Cerebellar nuclear complex (tissue), 1 donor: ENCODE results near the gene ARHGAP33.
"Not testable (repeated sequence)": the region's sequence is repeated elsewhere in the genome, so short reads cannot be mapped to it uniquely, and the experiment has no call there.

Source experiments
- DNase-seq, 2 experiments: peaks; one replicate each; lab custom pipeline; 2025; lab: John Stamatoyannopoulos, UW

ARHGAP33 gene

GRCh38 chr19:35830986-35831385 is 55.6 kb downstream of the ARHGAP33 start:
- DNase-seq, result no peak

GRCh38 chr19:35832054-35832453 is 56.7 kb downstream of the ARHGAP33 start:
- DNase-seq, result no peak

- no peak for DNase-seq
Measured at GRCh38 chr19:35833972-35834371, 58.6 kb downstream of the ARHGAP33 start.

GRCh38 chr19:35836096-35836495 is 60.7 kb downstream of the ARHGAP33 start:
- DNase-seq, result not testable (repeated sequence)
